GM12801 (cell line): Measurements from ENCODE around the gene C4BPA.

Source experiments
- TF ChIP-seq, protein P1 (sequence below): IDR thresholded peaks from one replicate; pipeline ENCODE4 v1.5.1; 2011; ENCODE audit warnings: control low read depth; ENCODE audit not compliant: insufficient read length; ENCODE audit errors: extremely low read depth

Gene C4BPA

DNA sequence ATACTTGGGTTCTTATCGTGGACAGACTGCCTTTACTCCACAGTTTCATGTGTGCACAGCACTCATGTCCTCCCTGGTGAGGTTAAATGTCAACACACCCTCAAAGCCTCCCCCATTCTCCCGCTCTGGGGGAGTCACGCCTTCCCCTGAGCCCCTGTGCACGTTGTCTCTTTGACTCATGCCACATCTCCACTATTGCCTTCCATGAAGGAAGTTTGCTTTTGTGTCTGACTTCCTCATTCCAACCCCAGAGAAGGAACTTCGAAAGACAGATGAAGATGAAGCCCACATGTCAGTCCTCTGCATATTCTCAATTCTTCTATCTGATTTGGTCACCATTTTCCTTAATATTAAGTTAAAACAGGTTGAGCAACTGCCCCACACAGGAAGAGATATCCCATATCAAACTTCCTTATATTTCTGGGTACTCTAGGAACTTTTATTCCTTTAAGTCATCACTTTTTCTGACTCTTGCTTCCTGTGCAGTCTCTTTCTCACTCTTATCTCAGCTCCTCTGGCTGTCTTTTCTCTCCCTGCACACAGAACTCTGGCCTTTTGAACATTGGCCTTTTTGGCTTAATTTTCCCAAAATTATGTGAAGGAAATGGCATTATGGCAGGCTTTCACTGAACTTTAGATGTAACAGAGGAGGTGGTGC is 41.5 kb downstream of the C4BPA start:
- TF ChIP-seq, protein P1, sequence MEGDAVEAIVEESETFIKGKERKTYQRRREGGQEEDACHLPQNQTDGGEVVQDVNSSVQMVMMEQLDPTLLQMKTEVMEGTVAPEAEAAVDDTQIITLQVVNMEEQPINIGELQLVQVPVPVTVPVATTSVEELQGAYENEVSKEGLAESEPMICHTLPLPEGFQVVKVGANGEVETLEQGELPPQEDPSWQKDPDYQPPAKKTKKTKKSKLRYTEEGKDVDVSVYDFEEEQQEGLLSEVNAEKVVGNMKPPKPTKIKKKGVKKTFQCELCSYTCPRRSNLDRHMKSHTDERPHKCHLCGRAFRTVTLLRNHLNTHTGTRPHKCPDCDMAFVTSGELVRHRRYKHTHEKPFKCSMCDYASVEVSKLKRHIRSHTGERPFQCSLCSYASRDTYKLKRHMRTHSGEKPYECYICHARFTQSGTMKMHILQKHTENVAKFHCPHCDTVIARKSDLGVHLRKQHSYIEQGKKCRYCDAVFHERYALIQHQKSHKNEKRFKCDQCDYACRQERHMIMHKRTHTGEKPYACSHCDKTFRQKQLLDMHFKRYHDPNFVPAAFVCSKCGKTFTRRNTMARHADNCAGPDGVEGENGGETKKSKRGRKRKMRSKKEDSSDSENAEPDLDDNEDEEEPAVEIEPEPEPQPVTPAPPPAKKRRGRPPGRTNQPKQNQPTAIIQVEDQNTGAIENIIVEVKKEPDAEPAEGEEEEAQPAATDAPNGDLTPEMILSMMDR = no peak

DNA sequence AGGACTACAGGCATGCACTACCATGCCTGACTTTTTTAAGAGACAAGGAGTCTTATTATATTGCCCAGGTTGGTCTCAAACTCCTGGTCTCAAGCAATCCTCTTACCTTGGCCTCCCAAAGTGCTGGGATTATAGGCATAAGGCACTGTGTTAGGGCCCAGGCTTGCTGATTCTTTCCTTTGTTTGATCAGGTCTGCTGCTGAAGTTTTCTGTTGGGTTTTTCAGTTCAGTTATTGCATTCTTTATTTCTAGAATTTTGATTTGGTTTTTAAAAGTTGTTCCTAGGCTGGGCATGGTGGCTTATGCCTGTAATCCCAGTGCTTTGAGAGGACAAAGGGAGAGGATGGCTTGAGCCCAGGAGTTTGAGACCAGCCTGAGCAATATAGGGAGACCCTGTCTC is 47.9 kb downstream of the C4BPA start:
- TF ChIP-seq, protein P1 = no peak

DNA sequence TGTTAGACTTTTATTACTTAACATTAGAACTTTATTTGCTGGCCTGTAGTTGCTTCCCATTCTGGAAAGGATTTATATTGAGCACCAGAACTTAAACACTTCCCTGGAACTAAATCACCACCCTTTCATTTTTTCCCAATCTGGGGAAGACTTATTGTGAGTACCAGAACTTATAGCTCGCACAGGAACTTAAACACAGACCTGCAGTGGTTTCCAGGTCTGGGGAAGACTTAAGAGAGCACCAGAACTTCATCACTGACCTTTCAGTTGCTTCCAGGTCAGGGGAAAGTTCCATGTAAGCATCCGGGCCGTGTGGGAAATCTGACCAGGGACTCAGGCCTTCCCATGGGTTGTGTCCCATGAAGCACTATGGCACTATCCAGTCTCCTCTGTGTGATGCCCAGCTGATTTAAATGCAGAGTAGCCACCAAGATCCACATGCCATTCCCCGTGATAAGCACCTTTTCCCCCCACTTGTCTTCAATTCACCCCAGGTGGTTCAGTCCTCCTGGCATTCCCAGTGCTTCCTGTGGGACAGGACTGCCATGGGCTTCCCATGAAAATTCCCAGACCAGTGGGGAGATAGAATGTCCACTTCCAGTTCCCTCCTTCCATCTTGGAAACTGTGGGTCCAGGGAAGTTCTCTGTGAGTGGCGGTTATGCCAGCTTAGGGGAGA is 48.9 kb downstream of the C4BPA start:
- TF ChIP-seq, protein P1 = no peak

DNA sequence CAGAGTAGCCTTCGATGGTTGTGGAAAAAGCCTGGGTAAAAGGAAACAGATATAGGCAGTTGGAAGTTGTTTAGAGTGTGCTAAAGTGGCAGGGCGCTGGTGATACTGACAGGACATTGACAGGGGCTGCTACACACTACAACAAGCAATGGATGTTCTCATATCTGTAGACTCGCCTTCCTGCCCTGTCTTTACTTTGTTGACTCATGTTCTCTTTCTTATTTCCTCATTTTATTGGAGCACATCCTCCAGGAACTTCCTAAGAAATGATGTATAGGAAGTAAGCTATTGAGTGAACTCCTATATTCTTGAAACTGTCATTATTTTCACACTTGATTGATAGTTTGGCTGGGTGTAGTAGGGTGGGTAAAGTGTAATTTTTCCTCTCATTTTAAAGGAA is 51.0 kb downstream of the C4BPA start:
- TF ChIP-seq, protein P1 = no peak

DNA sequence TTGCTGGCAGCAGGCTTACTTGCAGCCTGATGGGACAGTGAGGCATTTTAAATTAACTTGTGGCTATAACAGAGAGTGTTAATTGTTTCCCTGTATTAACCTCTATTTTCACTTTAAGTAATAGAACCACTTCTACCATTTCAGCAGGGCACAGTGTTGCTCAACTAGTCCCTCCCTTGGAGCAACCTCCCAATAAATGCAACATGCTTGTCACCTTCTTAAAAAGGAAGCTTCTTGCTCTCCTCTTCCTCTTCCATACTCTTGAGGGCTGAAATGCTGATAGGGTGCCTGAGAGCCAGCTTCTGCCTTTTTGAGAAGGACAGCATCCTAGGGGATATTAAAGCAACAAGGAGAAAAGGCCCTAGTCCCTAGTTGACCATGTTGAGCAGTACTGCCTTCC is 52.1 kb downstream of the C4BPA start:
- TF ChIP-seq, protein P1 = no peak

DNA sequence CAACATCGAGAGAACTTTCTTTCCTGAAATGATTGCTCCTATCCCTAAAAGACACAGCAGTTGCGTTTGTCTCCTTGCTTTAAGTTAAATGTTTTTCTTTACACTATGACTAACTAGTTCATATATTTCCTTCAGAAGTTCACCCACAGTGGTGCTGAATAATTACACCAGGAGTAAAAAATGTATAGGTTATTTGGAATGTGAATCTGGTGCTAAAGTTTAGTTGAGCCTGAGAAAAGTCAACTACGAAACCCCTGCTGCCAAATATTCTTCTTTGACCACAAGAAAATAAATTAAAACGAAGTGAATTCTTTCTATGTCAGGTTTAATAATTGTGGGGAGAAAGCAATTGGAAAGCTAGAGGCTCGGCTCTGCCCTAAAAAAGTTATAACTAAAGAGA is 52.8 kb downstream of the C4BPA start:
- TF ChIP-seq, protein P1 = no peak

DNA sequence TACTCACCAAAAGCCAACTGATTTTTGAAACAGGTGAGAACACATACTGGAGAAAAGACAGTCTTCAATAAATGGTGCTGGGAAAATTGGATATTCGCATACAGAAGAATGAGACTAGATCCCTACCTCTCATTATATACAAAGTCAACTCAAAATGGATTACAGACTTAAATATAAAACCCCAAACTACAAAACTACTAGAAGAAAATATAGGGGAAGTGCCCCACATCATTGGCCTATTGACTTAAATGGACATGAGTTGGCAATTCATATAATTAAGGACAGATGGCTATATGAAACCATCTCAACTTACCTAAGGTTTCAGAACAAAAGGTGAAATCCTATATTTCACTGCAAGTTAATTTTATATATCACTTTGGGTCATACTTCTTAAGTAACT is 60.1 kb downstream of the C4BPA start:
- TF ChIP-seq, protein P1 = no peak
